ENCODE results near the gene SNCAIP.

The SNCAIP gene

GRCh38 chr5:122311961-122312590, at the start of gene SNCAIP:
TSS of gene SNCAIP (plus strand) at chr5:122312237. CDS start at chr5:122391135, 78,898 bp downstream.
- no peak for DNase-seq (ENCODE audit: low read depth, low spot score)

- no peak for DNase-seq (ENCODE audit: low read depth, low spot score)
Observed at GRCh38 chr5:122263352-122264030, 48.5 kb upstream of the SNCAIP start.

GRCh38 chr5:122264610-122265009, 47.4 kb upstream of the SNCAIP start:
- no peak for DNase-seq (ENCODE audit: low read depth, low spot score)

- DNase-seq (ENCODE audit: low read depth, low spot score) = no peak
Observed at GRCh38 chr5:122267185-122267584, 44.9 kb upstream of the SNCAIP start.

GRCh38 chr5:122273696-122274095, 38.3 kb upstream of the SNCAIP start:
- DNase-seq (ENCODE audit: low read depth, low spot score) = no peak

- DNase-seq (ENCODE audit: low read depth, low spot score) = no peak
Observed at GRCh38 chr5:122283592-122283991, 28.4 kb upstream of the SNCAIP start.

GRCh38 chr5:122286541-122286940, 25.5 kb upstream of the SNCAIP start:
- no peak for DNase-seq (ENCODE audit: low read depth, low spot score)

- DNase-seq (ENCODE audit: low read depth, low spot score) = no peak
Observed at GRCh38 chr5:122287101-122287500, 24.9 kb upstream of the SNCAIP start.

- DNase-seq (ENCODE audit: low read depth, low spot score) = no peak
Observed at GRCh38 chr5:122291000-122291901, 20.8 kb upstream of the SNCAIP start.

- no peak for DNase-seq (ENCODE audit: low read depth, low spot score)
Observed at GRCh38 chr5:122292332-122292731, 19.7 kb upstream of the SNCAIP start.

GRCh38 chr5:122295138-122295537, 16.9 kb upstream of the SNCAIP start:
- DNase-seq (ENCODE audit: low read depth, low spot score) = no peak

GRCh38 chr5:122296871-122297270, 15.2 kb upstream of the SNCAIP start:
- no peak for DNase-seq (ENCODE audit: low read depth, low spot score)

- DNase-seq (ENCODE audit: low read depth, low spot score) = no peak
Observed at GRCh38 chr5:122297587-122298298, 14.3 kb upstream of the SNCAIP start.

- DNase-seq (ENCODE audit: low read depth, low spot score) = no peak
Observed at GRCh38 chr5:122300374-122300773, 11.7 kb upstream of the SNCAIP start.

- no peak for DNase-seq (ENCODE audit: low read depth, low spot score)
Observed at GRCh38 chr5:122301016-122301415, 11.0 kb upstream of the SNCAIP start.

- DNase-seq (ENCODE audit: low read depth, low spot score) = no peak
Observed at GRCh38 chr5:122304471-122305215, 7.4 kb upstream of the SNCAIP start.

- no peak for DNase-seq (ENCODE audit: low read depth, low spot score)
Observed at GRCh38 chr5:122306461-122306860, 5.6 kb upstream of the SNCAIP start.

- no peak for DNase-seq (ENCODE audit: low read depth, low spot score)
Observed at GRCh38 chr5:122310889-122311288, 1.1 kb upstream of the SNCAIP start.

GRCh38 chr5:122311497-122311960, 508 bp upstream of the SNCAIP start:
- DNase-seq (ENCODE audit: low read depth, low spot score) = no peak

- DNase-seq (ENCODE audit: low read depth, low spot score) = no peak
Observed at GRCh38 chr5:122312591-122313406, 762 bp downstream of the SNCAIP start.
